Peyer's patch (tissue), 4 donors: Measurements from ENCODE around the gene DYNC1I2.

Experiments used
- CTCF ChIP-seq, 6 experiments: fragments of 450-650 bp in 4 of 6; fragments of 200-600 bp in 2 of 6; sonication (generic) in 1 of 6; IDR thresholded peaks; one replicate each; pipeline ENCODE4 v1.5.1; 2017 to 2019; ENCODE audit warnings: antibody characterized with exemption in 6 of 6, mild to moderate bottlenecking in 3 of 6, moderate library complexity in 1 of 6
- POLR2A ChIP-seq, 2 donors: fragments of 450-650 bp; IDR thresholded peaks; one replicate each; pipeline ENCODE4 v1.5.1; 2017; ENCODE audit warnings: antibody characterized with exemption in 2 of 2, mild to moderate bottlenecking in 2 of 2, moderate library complexity in 2 of 2

- TF ChIP-seq CTCF (IDR thresholded peaks at IDR 0.05) (no peak), POLR2A (IDR thresholded peaks at IDR 0.05) (no peak)
These were observed 85.1 kb downstream of the DYNC1I2 start for GRCh38 chr2:171772373-171772772.
